NT2/D1 (cell line): ENCODE results near the gene CYGB.

Experiments used
- SUZ12 ChIP-seq: IDR thresholded peaks from 2 replicates; pipeline ENCODE4 v1.6.1; 2011; ENCODE audit not compliant: insufficient read length, insufficient read depth; ENCODE audit errors: extremely low read depth
- ZNF274 ChIP-seq: IDR thresholded peaks from 2 replicates; pipeline ENCODE4 v1.6.1; 2011; ENCODE audit warnings: mild to moderate bottlenecking, low read depth, low read length

- TF ChIP-seq SUZ12 (no peak), ZNF274 (no peak)
These were observed 1.6 kb downstream of the CYGB start for GRCh38 chr17:76535788-76536510.
